BLaER1 treated with 17β-estradiol and CSF1 and Interleukin-3, amounts not matched to agents 10 nM and 100 nM (cell line): ENCODE results near the gene LIN7A.
A peak's percentile ranks its signal among the peaks of the same experiment; 100 is the strongest.

Experiments
- H3K27ac ChIP-seq, 11 experiments: shearing (Covaris generic); formaldehyde crosslinking; 2 replicates each; pipeline ENCODE4 v1.8.1; 2022
- H3K27me3 ChIP-seq, 11 experiments: shearing (Covaris generic); formaldehyde crosslinking; 2 replicates each; pipeline ENCODE4 v1.8.1; 2022
- H3K36me3 ChIP-seq, 11 experiments: shearing (Covaris generic); formaldehyde crosslinking; 2 replicates each; pipeline ENCODE4 v1.8.1; 2022
- H3K4me1 ChIP-seq, 10 experiments: shearing (Covaris generic); formaldehyde crosslinking; 2 replicates each; pipeline ENCODE4 v1.8.1; 2022
- H3K4me2 ChIP-seq, 11 experiments: shearing (Covaris generic); formaldehyde crosslinking; 2 replicates each; pipeline ENCODE4 v1.8.1; 2022
- H3K4me3 ChIP-seq, 10 experiments: shearing (Covaris generic); formaldehyde crosslinking; 2 replicates each; pipeline ENCODE4 v1.8.1; 2022
- H3K9ac ChIP-seq, 11 experiments: shearing (Covaris generic); formaldehyde crosslinking; 2 replicates each; pipeline ENCODE4 v1.8.1; 2022
- H3K9me3 ChIP-seq, 11 experiments: shearing (Covaris generic); formaldehyde crosslinking; replicated peaks in 1 of 11; 2 replicates each; pipeline ENCODE4 v1.8.1; 2022
- H4K20me1 ChIP-seq, 11 experiments: shearing (Covaris generic); formaldehyde crosslinking; 2 replicates each; pipeline ENCODE4 v1.8.1; 2022
- Cebpa-rat ChIP-seq, 11 experiments: shearing (Covaris generic); IDR thresholded peaks; 2 replicates each; pipeline ENCODE4 v1.8.1; 2022

LIN7A gene, protein sequence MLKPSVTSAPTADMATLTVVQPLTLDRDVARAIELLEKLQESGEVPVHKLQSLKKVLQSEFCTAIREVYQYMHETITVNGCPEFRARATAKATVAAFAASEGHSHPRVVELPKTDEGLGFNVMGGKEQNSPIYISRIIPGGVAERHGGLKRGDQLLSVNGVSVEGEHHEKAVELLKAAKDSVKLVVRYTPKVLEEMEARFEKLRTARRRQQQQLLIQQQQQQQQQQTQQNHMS

DNA sequence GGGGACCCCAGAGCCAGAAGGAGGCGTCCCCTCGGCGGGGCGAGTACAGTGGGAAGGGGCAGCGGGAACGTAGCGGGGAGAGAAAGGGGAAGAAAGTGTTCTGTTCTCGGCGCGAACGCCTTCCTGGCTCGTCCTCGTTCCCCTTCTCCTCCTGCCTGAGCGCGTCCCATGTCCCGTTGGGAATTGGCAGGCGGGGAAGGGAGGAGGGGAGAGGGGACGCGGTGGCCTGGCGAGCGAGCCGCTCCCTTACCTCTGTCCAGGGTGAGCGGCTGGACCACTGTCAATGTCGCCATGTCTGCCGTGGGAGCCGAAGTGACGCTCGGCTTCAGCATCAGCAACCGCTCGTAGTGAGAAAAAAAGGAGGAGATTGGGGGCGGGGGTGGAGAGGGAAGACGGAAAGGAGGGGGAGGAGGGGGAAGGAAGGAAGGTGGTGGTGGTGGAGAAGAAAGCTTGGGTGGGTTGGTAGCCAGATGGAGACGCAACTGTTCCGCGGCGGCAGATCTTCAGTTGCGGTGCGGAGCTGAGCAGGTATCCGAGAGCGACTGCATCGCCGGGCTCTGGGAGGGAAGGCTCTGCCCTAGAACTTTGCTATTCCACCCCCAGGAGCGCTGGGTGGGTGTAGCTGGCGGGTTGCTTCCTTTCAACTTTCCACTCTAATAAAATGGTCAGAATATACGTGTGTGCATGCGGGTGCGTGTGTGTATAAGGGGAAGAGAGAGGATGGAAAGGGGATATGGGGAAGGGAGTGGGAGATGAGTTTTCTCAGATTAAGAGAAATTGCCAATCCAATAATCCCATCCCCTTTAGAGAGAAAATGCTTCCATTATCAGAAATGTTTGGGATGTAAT is at the start of gene LIN7A:
Gene LIN7A, minus strand, starts transcription at position 544 of the 848 bp plus-strand sequence. Its CDS starts 212 bp downstream, at position 332.
- peak within 1 kb of the TSS; percentile 15 to 68 (median 67); a peak in 20 of 22 replicates for H3K9ac ChIP-seq
- TF ChIP-seq Cebpa-rat (IDR thresholded peaks at IDR 0.05), result no peak
- H3K4me1 ChIP-seq, result peaks cover 5 to 20% (median 11%) of the 10 kb centered on the region in 10 experiments; a peak in 8 of 20 replicates
- peak within 1 kb of the TSS; percentile 61 to 79 (median 68) for H3K4me3 ChIP-seq
- peaks cover 0 to 7% (median 0%) of the 10 kb centered on the region in 11 experiments; a peak in 1 of 22 replicates for H4K20me1 ChIP-seq
- 0 out of 22 replicates have a peak within 1 kb of the TSS, but pooled peaks of 2 of the 11 experiments have one; percentile 13 to 37 for H3K27ac ChIP-seq
- no peaks in the 10 kb centered on the region for H3K36me3 ChIP-seq
- peak within 1 kb of the TSS; percentile 86 to 100 (median 98) for H3K4me2 ChIP-seq
- 0 out of 22 replicates have a peak, but pooled peaks cover 0 to 4% (median 0%) of the 10 kb centered on the region in 11 experiments for H3K9me3 ChIP-seq
- H3K27me3 ChIP-seq, result peaks cover 39 to 56% (median 53%) of the 10 kb centered on the region in 11 experiments

DNA sequence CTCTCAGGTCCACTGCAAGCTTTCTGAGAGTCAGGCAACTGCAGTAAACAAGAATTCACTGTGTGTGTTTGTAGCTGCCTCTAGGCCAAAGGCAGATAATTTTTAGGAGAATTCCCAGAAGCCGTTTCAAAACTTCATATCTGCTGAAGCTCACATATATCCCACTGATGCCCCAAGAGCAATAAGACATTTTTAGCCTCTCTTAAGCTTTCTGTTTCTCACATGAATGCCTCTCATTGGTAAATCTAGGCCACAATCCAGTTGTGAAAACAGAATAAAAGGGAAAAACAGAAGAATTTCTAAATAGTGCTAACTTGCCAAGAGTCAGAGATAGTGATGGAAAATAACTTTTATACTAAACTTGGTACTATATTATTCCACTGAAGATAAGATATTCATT is 48.5 kb upstream of the LIN7A start:
- no peaks in the 10 kb centered on the region for H3K4me1 ChIP-seq
- no peak overlapping the region for H3K4me3 ChIP-seq
- H3K27me3 ChIP-seq, result no peaks in the 10 kb centered on the region
- H3K4me2 ChIP-seq, result no peak overlapping the region
- H4K20me1 ChIP-seq, result no peaks in the 10 kb centered on the region
- no peak for TF ChIP-seq Cebpa-rat (IDR thresholded peaks at IDR 0.05)
- H3K36me3 ChIP-seq, result no peaks in the 10 kb centered on the region
- H3K27ac ChIP-seq, result no peak overlapping the region
- no peak overlapping the region for H3K9ac ChIP-seq
- no peaks in the 10 kb centered on the region for H3K9me3 ChIP-seq

DNA sequence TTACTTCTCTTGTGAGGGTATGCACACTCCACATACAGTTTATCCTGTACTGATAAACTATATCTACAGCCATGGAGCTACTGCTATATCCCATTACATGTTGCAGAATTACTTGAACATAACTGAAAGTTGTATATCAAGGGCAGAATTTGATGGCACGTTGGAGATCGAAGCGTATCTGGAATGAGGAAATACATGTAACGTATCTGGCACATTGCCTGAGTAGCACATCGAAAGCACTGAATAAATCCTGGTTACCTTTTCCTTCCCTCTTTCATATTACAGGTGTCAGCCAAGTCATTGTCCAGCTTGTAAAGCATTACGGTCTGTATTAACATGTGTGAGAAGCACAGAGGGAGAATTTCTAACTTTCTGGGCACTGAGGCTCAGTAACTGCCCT is 42.1 kb upstream of the LIN7A start:
- Histone ChIP-seq H3K9me3 (no peaks in the 10 kb centered on the region), H3K9ac (no peak overlapping the region), H3K4me2 (no peak overlapping the region), H3K27ac (no peak overlapping the region), H3K27me3 (no peaks in the 10 kb centered on the region), H3K36me3 (no peaks in the 10 kb centered on the region), H3K4me1 (no peaks in the 10 kb centered on the region), H4K20me1 (no peaks in the 10 kb centered on the region), H3K4me3 (no peak overlapping the region)
- no peak for TF ChIP-seq Cebpa-rat (IDR thresholded peaks at IDR 0.05)

DNA sequence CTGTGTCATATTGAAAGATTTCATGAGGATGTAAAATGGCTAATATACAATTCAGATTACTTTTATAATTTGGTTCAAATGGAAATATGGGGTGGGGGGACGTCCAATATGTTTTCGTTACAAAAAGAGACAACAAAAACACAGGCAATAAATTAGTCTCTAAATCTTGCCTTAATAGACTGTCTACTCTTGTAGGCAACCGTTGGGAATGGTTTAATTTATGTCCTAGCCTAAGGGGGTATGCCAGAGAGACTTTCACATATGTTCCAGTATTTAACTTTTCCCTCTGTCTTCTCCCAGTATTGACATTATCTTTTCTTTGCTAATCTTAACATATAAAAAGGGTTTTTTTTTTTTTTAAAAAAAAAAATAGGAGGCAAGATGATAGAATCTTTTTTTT is 41.5 kb upstream of the LIN7A start:
- no peak overlapping the region for H3K4me2 ChIP-seq

DNA sequence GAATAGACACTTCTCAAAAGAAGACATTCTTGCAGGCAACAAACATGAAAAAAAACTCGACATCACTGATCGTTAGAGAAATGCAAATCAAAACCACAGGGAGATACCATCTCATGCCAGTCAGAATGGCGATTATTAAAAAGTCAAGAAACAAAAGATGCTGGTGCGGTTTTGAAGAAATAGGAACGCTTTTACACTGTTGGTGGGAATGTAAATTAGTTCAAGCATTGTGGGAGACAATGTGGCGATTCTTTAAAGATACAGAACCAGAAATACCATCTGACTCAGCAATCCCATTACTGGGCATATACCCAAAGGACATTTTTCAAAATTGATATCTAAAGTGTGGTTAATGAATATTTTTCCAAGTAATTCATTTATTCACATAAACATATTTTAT is 39.6 kb upstream of the LIN7A start:
- no peaks in the 10 kb centered on the region for H3K4me1 ChIP-seq
- TF ChIP-seq Cebpa-rat (IDR thresholded peaks at IDR 0.05), result no peak
- no peak overlapping the region for H3K4me2 ChIP-seq
- H3K27me3 ChIP-seq, result no peaks in the 10 kb centered on the region
- no peaks in the 10 kb centered on the region for H4K20me1 ChIP-seq
- H3K4me3 ChIP-seq, result no peak overlapping the region
- no peaks in the 10 kb centered on the region for H3K36me3 ChIP-seq
- H3K9ac ChIP-seq, result no peak overlapping the region
- H3K9me3 ChIP-seq, result no peaks in the 10 kb centered on the region
- no peak overlapping the region for H3K27ac ChIP-seq

More for the DNA sequence above, 41.5 kb upstream of the LIN7A start:
- Histone ChIP-seq H3K4me1 (no peaks in the 10 kb centered on the region), H3K9me3 (no peaks in the 10 kb centered on the region), H3K9ac (no peak overlapping the region), H3K27me3 (no peaks in the 10 kb centered on the region), H3K27ac (no peak overlapping the region), H3K36me3 (no peaks in the 10 kb centered on the region), H4K20me1 (no peaks in the 10 kb centered on the region), H3K4me3 (no peak overlapping the region)
- TF ChIP-seq Cebpa-rat (IDR thresholded peaks at IDR 0.05), result no peak

DNA sequence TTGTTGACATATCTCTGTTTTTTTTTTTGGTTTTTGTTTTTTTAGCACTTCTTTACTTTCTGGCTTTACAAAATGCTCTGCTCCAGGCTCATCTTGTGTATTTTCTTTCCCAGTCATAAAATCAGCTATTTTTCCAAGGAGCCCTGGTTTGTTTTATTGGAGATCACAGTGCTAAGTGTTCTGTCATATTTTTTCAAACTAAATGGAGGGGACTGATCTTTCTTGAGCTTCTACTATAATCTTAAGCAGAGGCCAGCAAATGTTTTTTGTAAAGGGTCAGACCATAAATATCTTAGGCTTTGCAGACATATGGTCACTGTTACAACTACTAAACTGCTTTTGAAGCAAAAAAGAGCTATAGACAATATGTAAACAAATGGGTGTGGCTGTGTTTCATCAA is 30.6 kb upstream of the LIN7A start:
- H3K27me3 ChIP-seq, result no peaks in the 10 kb centered on the region
- no peak for TF ChIP-seq Cebpa-rat (IDR thresholded peaks at IDR 0.05)
- H3K36me3 ChIP-seq, result no peaks in the 10 kb centered on the region
- H3K9ac ChIP-seq, result no peak overlapping the region
- H4K20me1 ChIP-seq, result no peaks in the 10 kb centered on the region
- no peak overlapping the region for H3K4me3 ChIP-seq
- no peaks in the 10 kb centered on the region for H3K9me3 ChIP-seq
- no peaks in the 10 kb centered on the region for H3K4me1 ChIP-seq
- no peak overlapping the region for H3K4me2 ChIP-seq
- no peak overlapping the region for H3K27ac ChIP-seq

DNA sequence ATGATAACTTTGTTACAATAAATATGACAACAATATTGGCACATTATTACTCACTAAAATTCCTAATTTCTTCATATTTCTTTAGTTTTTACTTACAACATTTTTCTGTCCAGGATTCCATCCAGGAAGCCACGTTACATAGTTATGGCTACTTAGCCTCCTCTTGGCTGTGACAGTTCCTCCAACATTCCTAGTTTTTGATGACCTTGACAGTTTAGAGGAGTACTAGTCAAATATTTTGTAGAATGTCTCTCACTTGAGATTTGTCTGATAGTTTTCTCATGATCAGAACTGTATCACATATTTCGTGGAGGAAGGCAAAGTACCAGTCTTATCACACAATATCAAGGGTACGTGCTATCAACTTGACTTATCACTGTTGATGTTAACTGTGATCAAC is 29.8 kb upstream of the LIN7A start:
- H3K9me3 ChIP-seq, result no peaks in the 10 kb centered on the region
- no peak overlapping the region for H3K4me2 ChIP-seq
- TF ChIP-seq Cebpa-rat (IDR thresholded peaks at IDR 0.05), result no peak
- no peak overlapping the region for H3K9ac ChIP-seq
- H3K4me1 ChIP-seq, result no peaks in the 10 kb centered on the region
- H3K4me3 ChIP-seq, result no peak overlapping the region
- no peaks in the 10 kb centered on the region for H3K27me3 ChIP-seq
- no peak overlapping the region for H3K27ac ChIP-seq
- no peaks in the 10 kb centered on the region for H3K36me3 ChIP-seq
- H4K20me1 ChIP-seq, result no peaks in the 10 kb centered on the region

DNA sequence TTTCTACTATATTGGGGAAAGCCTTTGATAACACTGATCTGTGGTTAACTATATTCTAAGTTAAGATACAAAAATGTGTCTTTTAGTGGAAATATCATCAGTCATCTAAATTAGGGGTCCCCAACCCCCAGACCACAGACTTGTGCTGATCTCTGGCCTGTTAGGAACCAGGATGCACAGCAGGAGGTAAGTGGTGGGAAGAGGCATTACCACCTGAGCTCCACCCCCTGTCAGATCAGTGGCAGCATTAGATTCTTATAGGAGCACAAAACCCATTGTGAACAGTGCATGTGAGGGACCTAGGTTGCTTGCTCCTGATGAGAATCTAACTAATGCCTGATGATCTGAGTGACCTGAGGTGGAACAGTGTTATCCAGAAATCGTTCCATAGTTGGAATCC is 28.3 kb upstream of the LIN7A start:
- no peak overlapping the region for H3K4me2 ChIP-seq
- no peak overlapping the region for H3K4me3 ChIP-seq
- H4K20me1 ChIP-seq, result no peaks in the 10 kb centered on the region
- no peaks in the 10 kb centered on the region for H3K4me1 ChIP-seq
- H3K9ac ChIP-seq, result no peak overlapping the region
- no peak for TF ChIP-seq Cebpa-rat (IDR thresholded peaks at IDR 0.05)
- H3K27me3 ChIP-seq, result no peaks in the 10 kb centered on the region
- H3K9me3 ChIP-seq, result no peaks in the 10 kb centered on the region
- no peak overlapping the region for H3K27ac ChIP-seq
- no peaks in the 10 kb centered on the region for H3K36me3 ChIP-seq

DNA sequence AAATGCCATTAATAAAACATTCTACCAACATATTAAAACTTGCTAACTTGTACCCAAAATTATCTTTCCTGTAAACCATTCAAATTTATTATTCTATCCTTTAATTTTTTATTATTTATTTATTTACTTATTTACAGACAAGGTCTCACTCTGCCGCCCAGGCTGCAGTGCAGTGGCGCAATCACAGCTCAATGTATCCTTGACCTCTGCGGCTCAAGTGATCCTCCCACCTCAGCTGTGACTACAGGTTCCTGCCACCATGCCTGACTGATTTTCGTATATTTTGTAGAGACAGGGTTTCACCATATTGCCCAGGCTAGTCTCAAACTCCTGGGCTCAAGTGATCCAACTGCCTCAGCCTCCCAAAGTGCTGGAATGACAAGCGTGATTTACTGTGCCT is 20.4 kb upstream of the LIN7A start:
- no peak for TF ChIP-seq Cebpa-rat (IDR thresholded peaks at IDR 0.05)
- no peaks in the 10 kb centered on the region for H3K9me3 ChIP-seq
- no peaks in the 10 kb centered on the region for H4K20me1 ChIP-seq
- H3K36me3 ChIP-seq, result no peaks in the 10 kb centered on the region
- no peak overlapping the region for H3K4me2 ChIP-seq
- no peaks in the 10 kb centered on the region for H3K27me3 ChIP-seq
- H3K27ac ChIP-seq, result no peak overlapping the region
- no peak overlapping the region for H3K9ac ChIP-seq
- no peaks in the 10 kb centered on the region for H3K4me1 ChIP-seq
- no peak overlapping the region for H3K4me3 ChIP-seq
